ENCODE measurements around the gene ZNF385B. TPM values are rescaled to one million over a fixed set of nuclear protein-coding genes. Genes with fewer than 3 reads are reported as not detected.

Gene ZNF385B
- total RNA-seq, 4 donors from 2014 or later: 0.51 to 2.9 (median 1.7) TPM

DNA sequence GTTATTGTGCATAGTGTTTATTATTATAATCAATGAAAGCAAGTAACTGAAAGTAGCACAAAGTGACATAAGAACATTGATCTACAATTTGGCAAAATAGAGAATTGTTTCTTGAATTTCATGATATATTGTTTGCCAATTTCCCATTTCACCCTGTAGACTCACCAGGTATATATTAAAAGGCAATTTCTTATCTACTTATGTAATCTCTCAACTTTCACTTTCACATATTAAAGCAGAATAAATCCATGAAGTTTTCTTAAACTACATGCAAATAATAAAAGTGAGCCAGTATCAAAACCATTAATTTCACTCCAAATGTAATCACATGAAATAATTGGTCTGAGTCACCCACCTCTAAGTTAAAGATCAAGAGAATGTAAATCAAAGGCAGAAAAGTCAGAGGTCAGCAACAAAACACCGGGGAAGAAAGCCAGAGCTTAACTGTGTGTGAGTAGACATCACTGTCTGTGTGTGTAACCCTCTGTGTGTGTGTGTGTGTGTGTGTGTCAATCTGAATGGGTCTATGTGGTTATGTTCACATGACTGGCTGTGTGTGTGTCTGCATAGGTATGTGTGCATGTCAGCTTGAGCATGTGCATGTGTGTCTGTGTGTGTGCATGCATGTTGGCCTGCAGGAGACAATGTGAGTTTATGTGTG lies 44.1 kb downstream of the ZNF385B start:
- no peak for TF ChIP-seq CTCF (IDR thresholded peaks at IDR 0.05; ENCODE audit: low read depth)

DNA sequence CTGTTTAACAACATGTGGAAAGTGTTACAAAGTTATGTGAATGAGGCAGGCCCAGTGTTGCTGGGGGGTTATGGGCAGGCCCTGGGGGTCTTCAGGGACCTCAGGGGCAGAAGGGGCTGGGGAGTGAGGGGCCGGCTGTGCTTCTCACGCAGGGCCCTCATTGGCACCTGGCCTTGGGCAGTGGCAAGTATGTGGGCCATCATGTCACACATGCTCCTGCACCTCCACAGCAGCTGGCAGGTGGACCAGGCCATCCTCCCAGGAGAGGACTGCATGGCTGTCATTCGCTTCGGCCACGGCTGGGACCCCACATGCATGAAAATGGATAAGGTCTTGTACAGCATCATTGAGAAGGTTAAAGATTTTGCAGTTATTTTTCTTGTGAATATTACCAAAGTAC lies 47.4 kb downstream of the ZNF385B start:
- no peak for TF ChIP-seq CTCF (IDR thresholded peaks at IDR 0.05; ENCODE audit: low read depth)

DNA sequence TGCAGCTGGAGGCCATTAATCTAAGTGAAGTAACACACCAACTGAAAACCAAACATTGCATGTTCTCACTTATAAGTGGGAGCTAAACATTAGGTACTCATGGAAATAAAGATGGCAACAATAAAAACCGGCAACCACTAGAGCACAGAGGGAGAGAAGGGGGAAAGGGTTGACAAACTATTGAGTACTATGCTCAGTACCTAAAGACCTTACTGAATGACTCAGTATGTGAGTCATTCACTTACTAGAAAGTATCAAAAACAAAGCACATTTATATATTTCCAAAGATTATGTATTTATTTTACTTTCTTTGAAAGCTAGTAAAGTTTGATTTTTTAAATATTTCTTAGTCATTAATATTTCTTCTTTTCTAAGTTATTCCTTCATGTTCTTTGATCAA lies 48.9 kb downstream of the ZNF385B start:
- TF ChIP-seq CTCF (IDR thresholded peaks at IDR 0.05; ENCODE audit: low read depth): no peak

DNA sequence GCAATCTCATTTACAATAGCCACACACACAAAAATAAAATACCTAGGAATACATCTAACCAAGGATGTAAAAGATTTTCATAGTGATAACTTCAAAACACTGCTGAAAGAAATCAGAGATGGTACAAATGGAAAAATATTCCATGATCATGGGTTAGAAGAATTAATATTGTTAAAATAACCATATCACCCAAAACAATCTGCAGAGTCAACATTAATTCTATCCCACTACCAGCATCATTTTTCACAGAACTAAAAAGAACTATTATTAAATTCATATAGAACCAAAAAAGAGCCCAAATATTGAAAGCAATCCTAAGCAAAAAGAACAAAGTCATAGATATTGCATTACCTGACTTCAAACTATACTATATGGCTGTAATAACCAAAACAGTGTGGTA lies 50.4 kb downstream of the ZNF385B start:
- no peak for TF ChIP-seq CTCF (IDR thresholded peaks at IDR 0.05; ENCODE audit: low read depth)

DNA sequence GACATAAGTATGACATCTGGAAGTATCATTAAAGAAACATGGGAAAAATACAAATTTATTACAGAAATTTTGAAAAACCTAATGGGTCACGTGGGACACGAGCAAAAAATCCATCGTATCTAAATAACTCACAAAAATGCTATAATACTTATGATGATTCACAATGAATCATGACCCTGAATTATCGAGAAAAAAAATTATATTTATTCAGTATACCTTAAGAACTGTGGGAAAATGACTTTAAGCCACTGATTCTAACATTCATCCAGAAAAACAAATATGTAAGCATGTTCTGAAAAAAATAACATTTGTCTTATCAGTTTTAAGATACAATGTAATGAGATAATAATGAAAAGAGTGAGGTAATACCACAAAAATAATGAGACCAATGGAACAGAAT lies 51.8 kb downstream of the ZNF385B start:
- TF ChIP-seq CTCF (IDR thresholded peaks at IDR 0.05; ENCODE audit: low read depth): no peak

DNA sequence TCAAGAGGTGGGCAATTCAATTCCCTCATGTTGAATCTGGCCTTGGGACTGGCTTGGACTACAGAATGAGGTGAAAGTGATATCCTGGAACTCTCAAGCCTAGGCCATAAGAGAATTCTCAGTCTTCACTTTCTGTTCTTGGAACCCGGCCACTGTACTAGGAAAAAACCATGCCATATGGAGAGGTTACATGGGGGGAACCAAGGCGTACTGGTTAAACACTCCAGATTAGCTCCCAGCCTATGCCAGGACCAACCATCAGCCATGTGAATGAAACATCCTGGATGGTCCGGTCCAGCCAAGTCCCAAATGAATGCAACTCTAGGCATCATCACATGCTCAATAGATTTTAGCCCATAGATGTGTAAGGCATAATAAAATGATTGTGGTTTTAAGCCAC lies 56.4 kb downstream of the ZNF385B start:
- TF ChIP-seq CTCF (IDR thresholded peaks at IDR 0.05; ENCODE audit: low read depth): no peak

DNA sequence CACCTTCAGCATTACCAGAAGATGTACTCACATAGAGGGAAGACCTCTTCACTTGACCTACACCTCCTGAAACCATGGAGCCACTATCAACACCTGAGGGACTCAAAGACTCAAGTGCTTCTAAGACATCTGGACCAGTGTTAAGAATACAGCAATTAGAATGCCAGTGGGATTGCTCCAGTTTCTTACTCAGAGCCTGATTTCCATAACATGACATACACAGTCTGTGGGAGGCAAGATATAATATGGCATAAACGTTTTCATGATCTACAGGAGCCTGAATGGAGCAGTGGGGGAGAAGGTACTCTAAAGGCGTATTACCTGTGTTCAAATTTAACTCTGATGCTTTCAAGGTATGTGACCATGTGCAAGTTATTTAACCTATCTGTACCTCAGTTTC lies 57.2 kb downstream of the ZNF385B start:
- no peak for TF ChIP-seq CTCF (IDR thresholded peaks at IDR 0.05; ENCODE audit: low read depth)
